GM12873 (cell line): ENCODE results near the gene VMAC.

Source experiments
- CTCF ChIP-seq: IDR thresholded peaks from 2 replicates; pipeline ENCODE4 v1.5.1; 2012; ENCODE audit warnings: low read depth, mild to moderate bottlenecking, moderate library complexity, low read length, control low read depth; ENCODE audit not compliant: insufficient read depth; ENCODE audit errors: missing control alignments

Gene VMAC

DNA sequence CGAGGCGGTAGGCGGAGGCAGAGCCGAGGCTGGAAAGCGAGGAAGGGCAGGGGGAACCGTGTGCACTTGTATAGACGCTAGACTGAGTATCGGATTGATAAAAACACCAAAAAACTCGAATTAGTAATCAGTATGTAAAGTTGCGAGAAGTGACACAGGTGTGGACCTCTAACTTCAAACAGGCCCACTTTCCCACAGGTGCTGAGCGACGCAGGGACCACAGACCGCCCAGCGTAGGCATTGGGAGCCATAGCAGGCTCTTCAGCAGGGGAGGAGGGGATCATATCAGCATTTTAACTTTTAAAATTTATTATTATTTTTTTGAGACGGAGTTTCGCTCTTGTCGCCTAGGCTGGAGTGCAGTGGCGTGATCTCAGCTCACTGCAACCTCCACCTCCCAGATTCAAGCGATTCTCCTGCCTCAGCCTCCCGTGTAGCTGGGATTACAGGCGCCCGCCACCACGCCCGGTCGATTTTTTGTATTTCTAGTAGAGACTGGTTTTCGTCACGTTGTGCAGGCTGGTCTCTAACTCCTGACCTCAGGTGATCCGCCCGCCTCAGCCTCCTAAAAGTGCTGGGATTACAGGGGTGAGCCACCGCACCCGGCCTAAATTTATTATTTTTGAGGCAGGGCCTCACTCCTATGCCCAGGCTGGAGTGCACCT is 574 bp downstream of the VMAC start:
- no peak for TF ChIP-seq CTCF

GRCh38 chr19:5907241-5907640 is 2.6 kb downstream of the VMAC start:
- TF ChIP-seq CTCF = no peak

DNA sequence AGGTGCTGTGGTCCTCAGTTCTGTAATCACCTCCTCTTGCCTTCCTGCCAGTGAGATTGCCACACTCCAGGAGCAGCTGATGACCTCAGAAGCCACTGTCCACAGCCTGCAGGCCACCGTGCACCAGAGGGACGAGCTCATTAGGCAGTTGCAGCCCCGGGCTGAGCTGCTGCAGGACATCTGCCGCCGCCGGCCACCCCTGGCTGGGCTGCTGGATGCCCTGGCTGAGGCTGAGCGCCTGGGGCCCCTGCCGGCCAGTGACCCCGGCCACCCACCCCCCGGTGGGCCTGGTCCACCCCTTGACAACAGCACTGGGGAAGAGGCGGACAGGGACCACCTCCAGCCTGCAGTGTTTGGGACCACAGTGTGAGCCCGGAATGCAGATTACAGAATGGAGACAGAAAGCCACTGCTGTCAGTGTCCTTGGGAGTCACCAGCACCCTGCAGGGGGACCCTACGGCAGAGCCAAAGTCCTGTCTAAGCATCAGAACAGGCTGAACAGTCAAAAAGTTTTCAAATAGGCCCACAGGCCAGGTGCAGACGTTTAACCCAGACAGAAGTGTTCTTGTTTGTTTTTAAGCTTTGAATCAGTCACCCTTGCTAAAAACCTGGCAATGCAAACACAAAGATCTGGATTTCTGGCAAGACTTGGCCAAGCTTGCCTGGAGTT is 4.2 kb downstream of the VMAC start:
- TF ChIP-seq CTCF = no peak

- TF ChIP-seq CTCF = no peak
Measured at GRCh38 chr19:5910638-5910907, 5.9 kb downstream of the VMAC start.

- no peak for TF ChIP-seq CTCF
Measured at GRCh38 chr19:5911366-5911765, 6.7 kb downstream of the VMAC start.

GRCh38 chr19:5913739-5914357 is 9.2 kb downstream of the VMAC start, which contains the start of gene CAPS:
Gene CAPS, plus strand, starts transcription at chr19:5914254. Its CDS starts 153 bp downstream, at chr19:5914407.
- no peak for TF ChIP-seq CTCF

GRCh38 chr19:5914358-5914774 is 9.7 kb downstream of the VMAC start:
- no peak for TF ChIP-seq CTCF
